Naive thymus-derived CD4-positive, alpha-beta T cell (primary cell): ENCODE results near the gene LTC4S. TPM values are rescaled to one million over a fixed set of nuclear protein-coding genes. Genes with fewer than 3 reads are reported as not detected.

Experiments
- ATAC-seq: fragments of 150-1000 bp; cut with Tn5 transposase; 2 replicates; pipeline ENCODE4 v1.10.0; 2021; ENCODE audit warnings: mild to moderate bottlenecking, moderate library complexity
- CTCF ChIA-PET: fragments of 350-600 bp; sonication (Branson Sonifier 250); formaldehyde crosslinking; loops from one replicate; lab custom pipeline; 2021; ENCODE audit warnings: antibody characterized with exemption; lab: Charles Lee
- POLR2A ChIA-PET: fragments of 350-600 bp; sonication (Branson Sonifier 250); formaldehyde crosslinking; loops from one replicate; lab custom pipeline; 2021; ENCODE audit warnings: antibody characterized with exemption, inconsistent platforms; lab: Charles Lee
- DNase-seq, 9 donors: peaks; one replicate each; pipeline versions ENCODE4 v3.0.0 to v3.0.0-alpha.2; 2020 to 2022; ENCODE audit warnings: mixed read lengths in 1 of 9
- H3K27ac ChIP-seq: one replicate; pipeline ENCODE4 v1.7.0; 2013; ENCODE audit warnings: mild to moderate bottlenecking, low read depth, low read length, moderate library complexity
- H3K27me3 ChIP-seq, 2 donors: one replicate each; pipeline ENCODE4 v1.7.0; 2013; ENCODE audit warnings: low read length in 2 of 2, mild to moderate bottlenecking in 2 of 2, moderate library complexity in 2 of 2; ENCODE audit not compliant: control insufficient read depth in 2 of 2, insufficient read depth in 2 of 2
- H3K36me3 ChIP-seq, 3 experiments: 1 replicate in 2 of 3; 2 replicates in 1 of 3; pipeline ENCODE4 v1.7.0; 2013; ENCODE audit warnings: low read length in 3 of 3, mild to moderate bottlenecking in 3 of 3, moderate library complexity in 1 of 3; ENCODE audit not compliant: insufficient read depth in 3 of 3, control insufficient read depth in 2 of 3
- H3K4me1 ChIP-seq, 2 donors: one replicate each; pipeline ENCODE4 v1.7.0; 2013; ENCODE audit warnings: low read length in 2 of 2, mild to moderate bottlenecking in 2 of 2, moderate library complexity in 1 of 2; ENCODE audit not compliant: control insufficient read depth in 2 of 2, insufficient read depth in 2 of 2
- H3K4me3 ChIP-seq: 2 replicates; pipeline ENCODE4 v1.7.0; 2013; ENCODE audit warnings: mild to moderate bottlenecking, low read length
- H3K9me3 ChIP-seq, 3 experiments: 1 replicate in 2 of 3; 2 replicates in 1 of 3; pipeline ENCODE4 v1.7.0; 2013; ENCODE audit warnings: low read length in 3 of 3; ENCODE audit not compliant: control insufficient read depth in 2 of 3
- H3K27ac Mint-ChIP-seq, 9 donors: one replicate each; pipeline ENCODE4 v1.8.0; 2020 to 2022; ENCODE audit warnings: mixed read lengths in 9 of 9, mild to moderate bottlenecking in 8 of 9, moderate library complexity in 5 of 9, inconsistent platforms in 2 of 9
- H3K27me3 Mint-ChIP-seq, 5 donors: one replicate each; pipeline ENCODE4 v1.8.0; 2021 to 2022; ENCODE audit warnings: mixed read lengths in 5 of 5, mild to moderate bottlenecking in 1 of 5
- H3K36me3 Mint-ChIP-seq, 5 donors: one replicate each; pipeline ENCODE4 v1.8.0; 2020 to 2022; ENCODE audit warnings: mixed read lengths in 5 of 5, mild to moderate bottlenecking in 3 of 5, inconsistent platforms in 1 of 5
- H3K4me1 Mint-ChIP-seq, 7 donors: one replicate each; pipeline ENCODE4 v1.8.0; 2020 to 2022; ENCODE audit warnings: mixed read lengths in 7 of 7, mild to moderate bottlenecking in 3 of 7, inconsistent platforms in 1 of 7
- H3K4me3 Mint-ChIP-seq, 10 donors: one replicate each; pipeline ENCODE4 v1.8.0; 2020 to 2022; ENCODE audit warnings: mild to moderate bottlenecking in 10 of 10, mixed read lengths in 10 of 10, moderate library complexity in 6 of 10, inconsistent platforms in 2 of 10
- H3K9me3 Mint-ChIP-seq, 11 donors: one replicate each; pipeline ENCODE4 v1.8.0; 2020 to 2022; ENCODE audit warnings: mixed read lengths in 11 of 11, mild to moderate bottlenecking in 4 of 11, inconsistent platforms in 1 of 11, moderate library complexity in 1 of 11
- intact Hi-C, 2 donors: fragments of 100-400 bp; cut with micrococcal nuclease; formaldehyde crosslinking; loops; one replicate each; pipeline ENCODE4 v1.15.1; 2023
- polyA plus RNA-seq, 2 donors: library from polyadenylated mRNA; unstranded; fragments of 300-500 nt; fragmentation: Illumina TruSeq; gene quantifications; one replicate each; pipeline ENCODE4 v1.2.3, GENCODE V29; 2021
- total RNA-seq, 6 experiments: library from RNA in 5 of 6; stranded (reverse) in 5 of 6; gene quantifications; 1 replicate in 5 of 6; 2 replicates in 1 of 6; pipeline ENCODE4 v1.2.3 and lab custom pipeline; 2021 to 2026

The LTC4S gene
- total and polyA plus RNA-seq, 7 experiments from 2014 or later = 0.97 to 8.1 (median 4.9) TPM

- H3K4me1 Mint-ChIP-seq = peaks cover 26 to 58% (median 43%) of the 10 kb centered on the region in 7 donors
- H3K27ac Mint-ChIP-seq = peak overlapping the region in 4 of 9 donors; percentile 7 to 26 (median 12)
- Histone ChIP-seq H3K4me1 (peaks cover 21 to 25% of the 10 kb centered on the region in 2 donors), H3K9me3 (no peaks in the 10 kb centered on the region), H3K27me3 (no peaks in the 10 kb centered on the region), H3K4me3 (no peak overlapping the region), H3K27ac (no peak overlapping the region), H3K36me3 (peaks cover 10 to 66% (median 20%) of the 10 kb centered on the region in 3 experiments)
- H3K9me3 Mint-ChIP-seq = peaks cover 0 to 3% (median 0%) of the 10 kb centered on the region in 11 donors
- ATAC-seq (no peak), DNase-seq (no peak)
- no peak overlapping the region for H3K4me3 Mint-ChIP-seq
- H3K36me3 Mint-ChIP-seq = peaks cover 3 to 30% (median 14%) of the 10 kb centered on the region in 5 donors
- ChIA-PET POLR2A (interaction anchor here (0.5 kb wide), 1 partner anchor 99 kb away, joined by 4 read pairs; no protein-coding TSS in a partner anchor), CTCF (no interaction called here)
- no peaks in the 10 kb centered on the region for H3K27me3 Mint-ChIP-seq
- intact Hi-C loops = loop anchor here (5.0 to 10.0 kb wide), 3 partner anchors 83 to 270 kb away; partner anchors contain the start of genes RUFY1 (in 1 of the 2) and TBC1D9B (in 1 of the 2)
These were observed 30.9 kb downstream of the LTC4S start for GRCh38 chr5:179824745-179825112.

- no peaks in the 10 kb centered on the region for H3K27me3 ChIP-seq
- peaks cover 3 to 35% (median 18%) of the 10 kb centered on the region in 5 donors for H3K36me3 Mint-ChIP-seq
- DNase-seq = no peak
- no peak overlapping the region for H3K4me3 ChIP-seq
- POLR2A ChIA-PET = interaction anchor here (0.7 to 1.0 kb wide), 3 partner anchors 21 to 1702 kb away, joined by 3 read pairs; partner anchors contain the start of gene HNRNPH1
- H3K9me3 ChIP-seq = no peaks in the 10 kb centered on the region
- H3K27ac Mint-ChIP-seq = peak overlapping the region in 2 of 9 donors; percentile 38 to 64
- no peak overlapping the region for H3K4me3 Mint-ChIP-seq
- peaks cover 13 to 17% of the 10 kb centered on the region in 2 donors for H3K4me1 ChIP-seq
- CTCF ChIA-PET = no interaction called here
- no peak for ATAC-seq
- no peak overlapping the region for H3K27ac ChIP-seq
- intact Hi-C loops = loop anchor here in 1 of 2 donors (10.0 kb wide), 1 partner anchor 271 kb away; the partner anchor contains the start of gene RUFY1
- H3K4me1 Mint-ChIP-seq = peaks cover 20 to 52% (median 35%) of the 10 kb centered on the region in 7 donors
- no peaks in the 10 kb centered on the region for H3K27me3 Mint-ChIP-seq
- peaks cover 13 to 76% (median 20%) of the 10 kb centered on the region in 3 experiments for H3K36me3 ChIP-seq
- H3K9me3 Mint-ChIP-seq = peaks cover 0 to 3% (median 0%) of the 10 kb centered on the region in 11 donors
These were observed 31.9 kb downstream of the LTC4S start for GRCh38 chr5:179825655-179826182.

GRCh38 chr5:179827680-179828079 is 33.9 kb downstream of the LTC4S start:
- DNase-seq (no peak), ATAC-seq (peak; percentile 79)
- H3K4me3 Mint-ChIP-seq = no peak overlapping the region
- H3K4me1 Mint-ChIP-seq = peaks cover 11 to 41% (median 26%) of the 10 kb centered on the region in 7 donors
- ChIA-PET CTCF (interaction anchor here (1.1 kb wide), 1 partner anchor 26 kb away, joined by 5 read pairs; no protein-coding TSS in a partner anchor), POLR2A (interaction anchor here (0.6 to 1.6 kb wide), 2 partner anchors 9 to 150 kb away, joined by 3 to 6 read pairs; no protein-coding TSS in a partner anchor)
- H3K27ac Mint-ChIP-seq = peak overlapping the region in 7 of 9 donors; percentile 38 to 82 (median 67)
- Histone ChIP-seq H3K4me1 (peaks cover 4 to 7% of the 10 kb centered on the region in 2 donors), H3K27ac (no peak overlapping the region), H3K36me3 (peaks cover 21 to 87% (median 23%) of the 10 kb centered on the region in 3 experiments), H3K27me3 (no peaks in the 10 kb centered on the region), H3K4me3 (no peak overlapping the region), H3K9me3 (no peaks in the 10 kb centered on the region)
- intact Hi-C loops = loop anchor here in 1 of 2 donors (10.0 kb wide), 1 partner anchor 273 kb away; the partner anchor contains the start of gene RUFY1
- no peaks in the 10 kb centered on the region for H3K27me3 Mint-ChIP-seq
- peaks cover 7 to 50% (median 25%) of the 10 kb centered on the region in 5 donors for H3K36me3 Mint-ChIP-seq
- peaks cover 0 to 2% (median 0%) of the 10 kb centered on the region in 11 donors for H3K9me3 Mint-ChIP-seq

GRCh38 chr5:179828756-179829421 is 35.1 kb downstream of the LTC4S start:
- H3K27ac Mint-ChIP-seq = peak overlapping the region in 8 of 9 donors; percentile 20 to 83 (median 71)
- H3K27me3 Mint-ChIP-seq = no peaks in the 10 kb centered on the region
- H3K9me3 Mint-ChIP-seq = peaks cover 0 to 2% (median 0%) of the 10 kb centered on the region in 11 donors
- Histone ChIP-seq H3K36me3 (peaks cover 30 to 93% (median 32%) of the 10 kb centered on the region in 3 experiments), H3K4me1 (no peaks in the 10 kb centered on the region), H3K27ac (peak overlapping the region; percentile 37), H3K9me3 (no peaks in the 10 kb centered on the region), H3K4me3 (no peak overlapping the region), H3K27me3 (no peaks in the 10 kb centered on the region)
- intact Hi-C loops = loop anchor here in 1 of 2 donors (10.0 kb wide), 1 partner anchor 274 kb away; the partner anchor contains the start of gene RUFY1
- H3K36me3 Mint-ChIP-seq = peaks cover 15 to 62% (median 33%) of the 10 kb centered on the region in 5 donors
- ChIA-PET CTCF (no interaction called here), POLR2A (interaction anchor here (0.9 to 3.8 kb wide), 3 partner anchors 8 to 34 kb away, joined by 3 to 17 read pairs (median 6); partner anchors contain the start of gene SQSTM1)
- no peak overlapping the region for H3K4me3 Mint-ChIP-seq
- ATAC-seq (no peak), DNase-seq (no peak)
- H3K4me1 Mint-ChIP-seq = peaks cover 13 to 32% (median 21%) of the 10 kb centered on the region in 7 donors

GRCh38 chr5:179829732-179830435 is 36.1 kb downstream of the LTC4S start:
- peak overlapping the region in 6 of 9 donors; percentile 10 to 76 (median 66) for H3K27ac Mint-ChIP-seq
- ATAC-seq = no peak
- peaks cover 8 to 22% (median 17%) of the 10 kb centered on the region in 7 donors for H3K4me1 Mint-ChIP-seq
- intact Hi-C loops = loop anchor here in 1 of 2 donors (10.0 kb wide), 1 partner anchor 275 kb away; the partner anchor contains the start of gene RUFY1
- Histone ChIP-seq H3K9me3 (no peaks in the 10 kb centered on the region), H3K4me1 (no peaks in the 10 kb centered on the region), H3K4me3 (no peak overlapping the region), H3K27me3 (no peaks in the 10 kb centered on the region), H3K27ac (no peak overlapping the region), H3K36me3 (peaks cover 30 to 84% (median 32%) of the 10 kb centered on the region in 3 experiments)
- no peaks in the 10 kb centered on the region for H3K27me3 Mint-ChIP-seq
- ChIA-PET CTCF (interaction anchor here (0.9 kb wide), 1 partner anchor 28 kb away, joined by 4 read pairs; no protein-coding TSS in a partner anchor), POLR2A (interaction anchor here (0.6 to 3.8 kb wide), 3 partner anchors 8 to 680 kb away, joined by 3 to 17 read pairs (median 4); partner anchors contain the start of gene SQSTM1)
- H3K4me3 Mint-ChIP-seq = no peak overlapping the region
- peaks cover 0 to 2% (median 0%) of the 10 kb centered on the region in 11 donors for H3K9me3 Mint-ChIP-seq
- H3K36me3 Mint-ChIP-seq = peaks cover 12 to 60% (median 29%) of the 10 kb centered on the region in 5 donors
- no peak for DNase-seq
